Peyer's patch (tissue), 4 donors: Measurements from ENCODE around the gene MIF. TPM values are rescaled to one million over a fixed set of nuclear protein-coding genes. Genes with fewer than 3 reads are reported as not detected.
"Not testable (repeated sequence)": the region's sequence is repeated elsewhere in the genome, so short reads cannot be mapped to it uniquely, and the experiment has no call there.

Experiments
- DNase-seq, 3 donors: peaks; one replicate each; pipeline ENCODE4 v3.0.0-alpha.2; 2017 to 2019
- H3K27ac ChIP-seq, 4 donors: fragments of 200-600 bp; sonication (generic); one replicate each; pipeline ENCODE4 v1.5.1; 2016 to 2019
- H3K27me3 ChIP-seq, 2 donors: fragments of 200-600 bp; sonication (generic); one replicate each; pipeline ENCODE4 v1.5.1; 2019
- H3K36me3 ChIP-seq, 3 donors: fragments of 200-600 bp; sonication (generic); one replicate each; pipeline ENCODE4 v1.5.1; 2016 to 2019
- H3K4me1 ChIP-seq, 4 donors: fragments of 200-600 bp; sonication (generic); one replicate each; pipeline ENCODE4 v1.5.1; 2016 to 2019
- H3K4me3 ChIP-seq, 4 donors: fragments of 200-600 bp; sonication (generic); 1 replicate in 3 of 4; 2 replicates in 1 of 4; pipeline ENCODE4 v1.5.1; 2016 to 2019; ENCODE audit warnings: mild to moderate bottlenecking in 1 of 4
- H3K9me3 ChIP-seq, 4 donors: fragments of 200-600 bp; sonication (generic); one replicate each; pipeline ENCODE4 v1.5.1; 2016 to 2019; ENCODE audit warnings: mild to moderate bottlenecking in 1 of 4
- CTCF ChIP-seq, 6 experiments: fragments of 450-650 bp in 4 of 6; fragments of 200-600 bp in 2 of 6; sonication (generic) in 1 of 6; IDR thresholded peaks; one replicate each; pipeline ENCODE4 v1.5.1; 2017 to 2019; ENCODE audit warnings: antibody characterized with exemption in 6 of 6, mild to moderate bottlenecking in 3 of 6, moderate library complexity in 1 of 6
- POLR2A ChIP-seq, 2 donors: fragments of 450-650 bp; IDR thresholded peaks; one replicate each; pipeline ENCODE4 v1.5.1; 2017; ENCODE audit warnings: antibody characterized with exemption in 2 of 2, mild to moderate bottlenecking in 2 of 2, moderate library complexity in 2 of 2
- total RNA-seq, 4 donors: library from RNA; depleted of rRNA; stranded (reverse); fragments of >200 nt; gene quantifications; one replicate each; pipeline ENCODE4 v1.1.0, GENCODE V29; 2016

The MIF gene
- total RNA-seq, 4 donors from 2014 or later = 97.9 to 206 (median 151) TPM

GRCh38 chr22:23913661-23914353, 19.6 kb downstream of the MIF start:
- H3K27ac ChIP-seq = peak overlapping the region; percentile 81 to 87 (median 83)
- peaks cover 0 to 27% (median 2%) of the 10 kb centered on the region in 4 donors for H3K4me1 ChIP-seq
- TF ChIP-seq POLR2A (IDR thresholded peaks at IDR 0.05) (peak; percentile 80 to 84), CTCF (IDR thresholded peaks at IDR 0.05) (peak in 1 of 6 experiments; percentile 11)
- H3K27me3 ChIP-seq = no peaks in the 10 kb centered on the region
- DNase-seq = peak; percentile 100
- H3K4me3 ChIP-seq = peak overlapping the region; percentile 49 to 73 (median 58)
- no peaks in the 10 kb centered on the region for H3K36me3 ChIP-seq
- H3K9me3 ChIP-seq = no peaks in the 10 kb centered on the region

GRCh38 chr22:23915290-23915689, 21.1 kb downstream of the MIF start:
- Histone ChIP-seq H3K4me1 (peaks cover 0 to 13% (median 2%) of the 10 kb centered on the region in 4 donors), H3K36me3 (no peaks in the 10 kb centered on the region), H3K27ac (peak overlapping the region in 3 of 4 donors; percentile 81 to 87 (median 83)), H3K27me3 (no peaks in the 10 kb centered on the region), H3K9me3 (no peaks in the 10 kb centered on the region), H3K4me3 (no peak overlapping the region)
- DNase-seq = no peak
- TF ChIP-seq CTCF (IDR thresholded peaks at IDR 0.05) (no peak), POLR2A (IDR thresholded peaks at IDR 0.05) (no peak)

GRCh38 chr22:23920267-23920611, 26.1 kb downstream of the MIF start:
- DNase-seq, H3K4me3 ChIP-seq, H3K4me1 ChIP-seq, H3K9me3 ChIP-seq, H3K36me3 ChIP-seq, H3K27me3 ChIP-seq: not testable (repeated sequence)
- H3K27ac ChIP-seq = peak overlapping the region in 2 of 4 donors; percentile 57 to 63

- peaks cover 0 to 16% (median 3%) of the 10 kb centered on the region in 3 donors for H3K36me3 ChIP-seq
- DNase-seq, H3K27ac ChIP-seq, H3K27me3 ChIP-seq, H3K4me1 ChIP-seq, H3K9me3 ChIP-seq, H3K4me3 ChIP-seq: not testable (repeated sequence)
Measured at GRCh38 chr22:23921586-23922201, 27.5 kb downstream of the MIF start.

- peaks cover 0 to 16% (median 3%) of the 10 kb centered on the region in 3 donors for H3K36me3 ChIP-seq
- no peak for DNase-seq
- TF ChIP-seq POLR2A (IDR thresholded peaks at IDR 0.05) = no peak
- TF ChIP-seq CTCF (IDR thresholded peaks at IDR 0.05) = no peak
- peaks cover 0 to 6% (median 0%) of the 10 kb centered on the region in 4 donors for H3K9me3 ChIP-seq
- H3K27me3 ChIP-seq = no peaks in the 10 kb centered on the region
- H3K27ac ChIP-seq = no peak overlapping the region
- H3K4me3 ChIP-seq = no peak overlapping the region
- H3K4me1 ChIP-seq = no peaks in the 10 kb centered on the region
Measured at GRCh38 chr22:23922921-23923320, 28.7 kb downstream of the MIF start.

- no peak overlapping the region for H3K27ac ChIP-seq
- H3K36me3 ChIP-seq = peaks cover 0 to 16% (median 3%) of the 10 kb centered on the region in 3 donors
- TF ChIP-seq POLR2A (IDR thresholded peaks at IDR 0.05) (no peak), CTCF (IDR thresholded peaks at IDR 0.05) (no peak)
- no peak for DNase-seq
- no peak overlapping the region for H3K4me3 ChIP-seq
- peaks cover 0 to 6% (median under 1%) of the 10 kb centered on the region in 4 donors for H3K9me3 ChIP-seq
- H3K4me1 ChIP-seq = no peaks in the 10 kb centered on the region
- no peaks in the 10 kb centered on the region for H3K27me3 ChIP-seq
Measured at GRCh38 chr22:23925020-23925606, 30.9 kb downstream of the MIF start.
